Left lung (tissue), 10 donors: ENCODE measurements around the gene IQCK. TPM values are rescaled to one million over a fixed set of nuclear protein-coding genes. Genes with fewer than 3 reads are reported as not detected.
A peak's percentile ranks its signal among the peaks of the same experiment; 100 is the strongest.

Experiments used
- ATAC-seq: fragments of 200-7000 bp; cut with Tn5 transposase; one replicate; pipeline ENCODE4 v1.9.1; 2020; ENCODE audit warnings: moderate library complexity
- DNase-seq, 4 donors: peaks; one replicate each; pipeline ENCODE4 v3.0.0-alpha.2; 2013 to 2020
- H3K27ac ChIP-seq, 2 donors: fragments of 200-600 bp; sonication (generic) in 1 of 2; one replicate each; pipeline versions ENCODE4 v1.5.0 to v1.8.0; 2020 to 2021
- H3K27me3 ChIP-seq, 2 donors: fragments of 200-600 bp; sonication (generic) in 1 of 2; one replicate each; pipeline versions ENCODE4 v1.5.0 to v1.8.0; 2020 to 2021
- H3K36me3 ChIP-seq, 2 donors: fragments of 200-600 bp; sonication (generic) in 1 of 2; one replicate each; pipeline versions ENCODE4 v1.5.0 to v1.8.0; 2020 to 2021
- H3K4me1 ChIP-seq, 2 donors: fragments of 200-600 bp; one replicate each; pipeline ENCODE4 v1.8.0; 2021
- H3K4me3 ChIP-seq, 2 donors: fragments of 200-600 bp; sonication (generic) in 1 of 2; one replicate each; pipeline versions ENCODE4 v1.5.0 to v1.8.0; 2020 to 2021; ENCODE audit warnings: mild to moderate bottlenecking in 1 of 2
- H3K9me3 ChIP-seq, 2 donors: fragments of 200-600 bp; sonication (generic) in 1 of 2; one replicate each; pipeline versions ENCODE4 v1.5.0 to v1.8.0; 2020 to 2021
- CTCF ChIP-seq, 2 donors: fragments of 200-600 bp; sonication (generic) in 1 of 2; IDR thresholded peaks; one replicate each; pipeline versions ENCODE4 v1.5.0 to v1.8.0; 2021; ENCODE audit warnings: antibody characterized with exemption in 2 of 2
- intact Hi-C, 2 donors: fragments of 100-400 bp; cut with DNase I; formaldehyde crosslinking; loops; one replicate each; pipeline versions ENCODE4 v1.11.2 to v1.14.2; 2022
- polyA plus RNA-seq, 6 donors: library from polyadenylated mRNA; unstranded; fragments of 120-200 nt; gene quantifications; one replicate each; pipeline ENCODE4 v1.2.1, GENCODE V29; 2013; ENCODE audit not compliant: insufficient read length in 6 of 6
- total RNA-seq, 2 donors: library from RNA; stranded (reverse); fragmentation: NEBNext Ultra II Directional; extraction: Animal tissue kit (Norgen Biotek cat#: 25700); gene quantifications; one replicate each; pipeline ENCODE4 v1.2.1, GENCODE V29; 2021
- donor health status: DM: no; HTN: yes; CAD: no.
- donor health status: DM: no; HTN: no; CAD: no.

IQCK gene
- total and polyA plus RNA-seq, 8 donors = 8.0 to 25.3 (median 22.1) TPM

- no peak for DNase-seq
- Histone ChIP-seq H3K27me3 (no peaks in the 10 kb centered on the region), H3K4me1 (peaks cover 26 to 51% of the 10 kb centered on the region in 2 donors), H3K36me3 (peaks cover 0 to 60% of the 10 kb centered on the region in 2 donors), H3K27ac (peak overlapping the region in 1 of 2 donors; percentile 28), H3K4me3 (no peak overlapping the region), H3K9me3 (no peaks in the 10 kb centered on the region)
- intact Hi-C loops = no loop called here
- ATAC-seq = no peak
- no peak for TF ChIP-seq CTCF (IDR thresholded peaks at IDR 0.05)
Observed at GRCh38 chr16:19698480-19699465, 19.3 kb upstream of the IQCK start.

- Histone ChIP-seq H3K4me1 (peaks cover 26 to 58% of the 10 kb centered on the region in 2 donors), H3K27me3 (no peaks in the 10 kb centered on the region), H3K4me3 (no peak overlapping the region), H3K27ac (no peak overlapping the region), H3K9me3 (no peaks in the 10 kb centered on the region), H3K36me3 (peaks cover 0 to 60% of the 10 kb centered on the region in 2 donors)
- intact Hi-C loops = no loop called here
- ATAC-seq (no peak), DNase-seq (no peak)
- TF ChIP-seq CTCF (IDR thresholded peaks at IDR 0.05) = no peak
Observed at GRCh38 chr16:19699472-19699871, 18.6 kb upstream of the IQCK start.

GRCh38 chr16:19700319-19700781, 17.7 kb upstream of the IQCK start:
- Histone ChIP-seq H3K36me3 (peaks cover 0 to 69% of the 10 kb centered on the region in 2 donors), H3K27ac (peak overlapping the region in 1 of 2 donors; percentile 54), H3K4me3 (no peak overlapping the region), H3K4me1 (peaks cover 26 to 66% of the 10 kb centered on the region in 2 donors), H3K9me3 (no peaks in the 10 kb centered on the region), H3K27me3 (no peaks in the 10 kb centered on the region)
- intact Hi-C loops = no loop called here
- ATAC-seq = peak; percentile 53
- no peak for DNase-seq
- no peak for TF ChIP-seq CTCF (IDR thresholded peaks at IDR 0.05)

- no peak for TF ChIP-seq CTCF (IDR thresholded peaks at IDR 0.05)
- Histone ChIP-seq H3K4me3 (no peak overlapping the region), H3K4me1 (peaks cover 22 to 61% of the 10 kb centered on the region in 2 donors), H3K27me3 (no peaks in the 10 kb centered on the region), H3K27ac (peak overlapping the region in 1 of 2 donors; percentile 54), H3K36me3 (peaks cover 0 to 76% of the 10 kb centered on the region in 2 donors), H3K9me3 (no peaks in the 10 kb centered on the region)
- ATAC-seq (no peak), DNase-seq (no peak)
- intact Hi-C loops = no loop called here
Observed at GRCh38 chr16:19701091-19701490, 17.0 kb upstream of the IQCK start.

GRCh38 chr16:19703172-19703889, 14.7 kb upstream of the IQCK start:
- ATAC-seq = no peak

More at GRCh38 chr16:19703172-19703889, 14.7 kb upstream of the IQCK start:
- no peak for TF ChIP-seq CTCF (IDR thresholded peaks at IDR 0.05)
- H3K27ac ChIP-seq = peak overlapping the region; percentile 68 to 81
- no peaks in the 10 kb centered on the region for H3K9me3 ChIP-seq
- intact Hi-C loops = no loop called here
- no peak for DNase-seq
- H3K27me3 ChIP-seq = no peaks in the 10 kb centered on the region
- H3K4me1 ChIP-seq = peaks cover 10 to 39% of the 10 kb centered on the region in 2 donors
- peaks cover 0 to 86% of the 10 kb centered on the region in 2 donors for H3K36me3 ChIP-seq
- no peak overlapping the region for H3K4me3 ChIP-seq
